GM19463 (cell line): ENCODE measurements around the gene NEURL3.
"Not testable (repeated sequence)": the region's sequence is repeated elsewhere in the genome, so short reads cannot be mapped to it uniquely, and the experiment has no call there.

Experiments used
- ATAC-seq: cut with Tn5 transposase; IDR thresholded peaks from one replicate; pipeline ENCODE4 v1.9.1; 2021; ENCODE audit warnings: mild to moderate bottlenecking, moderate library complexity; ENCODE audit not compliant: unreplicated experiment

Gene NEURL3

GRCh38 chr2:96508521-96509113, 3.5 kb upstream of the NEURL3 start:
- ATAC-seq = no peak

DNA sequence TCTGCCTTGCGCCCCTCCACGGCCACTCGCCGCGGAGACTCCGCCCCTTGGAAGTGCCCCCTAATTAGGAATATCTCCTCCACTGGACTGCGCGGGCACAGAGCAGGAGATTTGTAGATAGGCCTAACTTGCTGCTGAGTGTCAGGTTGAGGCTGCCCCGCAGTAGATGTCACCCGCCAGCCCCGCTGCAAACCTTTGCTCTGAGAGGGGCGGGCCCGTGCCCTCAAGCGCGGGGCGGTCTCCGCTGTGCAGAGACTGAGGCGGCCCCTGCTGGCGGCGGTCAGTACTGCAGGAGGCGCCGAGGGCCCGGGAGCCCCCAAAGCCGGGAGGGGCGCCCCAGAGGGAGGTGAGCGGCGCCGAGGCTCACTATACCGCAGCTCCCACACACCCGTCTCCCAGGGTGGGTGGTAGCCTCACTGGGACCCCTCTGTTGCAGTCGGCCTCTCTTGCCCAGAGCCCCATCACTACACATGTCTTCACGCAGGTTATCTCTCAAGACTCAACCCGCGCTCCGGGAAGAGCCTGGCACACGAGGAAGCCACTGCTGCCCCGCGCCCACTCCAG, 2.9 kb upstream of the NEURL3 start:
- ATAC-seq = peak; percentile 53

DNA sequence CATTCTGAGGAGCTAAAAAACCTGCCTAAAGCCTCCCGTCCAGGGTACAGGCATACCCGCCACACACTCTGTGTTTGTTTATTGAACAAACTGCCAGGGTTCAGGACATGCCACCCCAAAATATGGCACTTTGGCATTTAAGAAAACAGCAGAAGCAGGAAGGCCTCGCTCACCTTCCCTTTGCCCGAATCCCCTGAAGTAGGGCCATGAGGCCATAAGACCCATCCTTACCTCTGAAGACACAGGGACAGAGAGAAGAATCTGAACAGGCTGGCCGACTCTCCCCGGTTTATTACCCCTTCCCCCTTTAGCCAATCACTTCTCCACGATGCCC, 1.7 kb upstream of the NEURL3 start:
- ATAC-seq = no peak

GRCh38 chr2:96506016-96506906, 1.1 kb upstream of the NEURL3 start:
- no peak for ATAC-seq

GRCh38 chr2:96503637-96504243, 1.4 kb downstream of the NEURL3 start:
- no peak for ATAC-seq

- ATAC-seq = peak; percentile 31
Measured at GRCh38 chr2:96502891-96503636, 2.1 kb downstream of the NEURL3 start.

GRCh38 chr2:96501886-96502810, 3.0 kb downstream of the NEURL3 start:
- peak; percentile 19 for ATAC-seq

DNA sequence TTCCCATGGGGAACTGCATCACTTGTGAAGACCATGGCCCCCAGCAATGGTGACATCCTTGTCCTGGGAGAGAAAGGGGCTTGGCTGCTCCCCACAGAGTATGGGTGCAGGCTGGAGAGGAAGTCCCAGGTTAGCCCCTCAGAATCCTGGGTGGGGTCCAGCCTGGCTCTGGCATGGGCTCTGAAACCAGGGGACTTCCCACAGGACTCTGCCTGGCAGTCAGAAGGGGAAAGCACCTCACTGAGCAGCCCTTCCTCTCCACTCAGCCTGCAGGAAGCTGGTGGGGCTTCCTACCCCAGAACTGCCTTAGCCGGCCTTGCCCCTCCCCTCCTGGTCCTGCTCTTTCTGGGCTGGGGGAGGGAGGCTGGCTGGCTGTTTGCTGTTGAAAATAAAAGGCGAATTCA, 3.7 kb downstream of the NEURL3 start:
- ATAC-seq = peak; percentile 70

DNA sequence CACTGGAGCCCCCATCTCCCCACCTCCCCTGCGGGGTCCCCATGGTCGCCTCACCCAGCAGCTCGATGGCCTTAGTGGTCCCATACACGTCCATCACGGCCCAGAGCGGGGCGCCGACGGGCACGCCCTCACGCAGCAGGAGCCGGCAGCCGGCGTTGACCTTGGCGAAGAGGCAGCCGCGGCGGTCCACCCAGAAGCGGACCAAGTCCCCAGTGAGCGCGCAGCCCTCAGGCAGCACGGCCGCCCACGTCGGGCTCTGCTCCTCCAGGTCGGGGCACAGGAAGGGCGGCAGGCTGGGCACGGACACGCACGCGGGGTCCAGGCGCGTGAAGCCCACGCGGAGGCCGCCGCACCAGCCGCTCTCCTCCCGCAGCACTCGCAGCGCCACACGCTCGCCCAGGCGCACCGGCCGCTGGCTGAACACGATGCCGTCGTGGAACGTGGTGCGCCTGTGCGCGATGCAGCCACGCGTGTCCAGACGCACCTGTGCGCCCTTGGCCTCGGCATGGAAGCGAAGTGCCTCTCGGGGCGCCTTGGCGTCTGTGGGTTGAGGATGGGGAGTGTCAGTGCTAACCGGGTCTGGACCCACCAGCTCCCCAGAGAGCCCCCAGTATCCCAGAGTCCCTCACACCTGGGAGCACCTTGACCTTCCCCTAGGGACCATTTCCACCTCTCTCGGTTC, 4.6 kb downstream of the NEURL3 start:
- no peak for ATAC-seq

DNA sequence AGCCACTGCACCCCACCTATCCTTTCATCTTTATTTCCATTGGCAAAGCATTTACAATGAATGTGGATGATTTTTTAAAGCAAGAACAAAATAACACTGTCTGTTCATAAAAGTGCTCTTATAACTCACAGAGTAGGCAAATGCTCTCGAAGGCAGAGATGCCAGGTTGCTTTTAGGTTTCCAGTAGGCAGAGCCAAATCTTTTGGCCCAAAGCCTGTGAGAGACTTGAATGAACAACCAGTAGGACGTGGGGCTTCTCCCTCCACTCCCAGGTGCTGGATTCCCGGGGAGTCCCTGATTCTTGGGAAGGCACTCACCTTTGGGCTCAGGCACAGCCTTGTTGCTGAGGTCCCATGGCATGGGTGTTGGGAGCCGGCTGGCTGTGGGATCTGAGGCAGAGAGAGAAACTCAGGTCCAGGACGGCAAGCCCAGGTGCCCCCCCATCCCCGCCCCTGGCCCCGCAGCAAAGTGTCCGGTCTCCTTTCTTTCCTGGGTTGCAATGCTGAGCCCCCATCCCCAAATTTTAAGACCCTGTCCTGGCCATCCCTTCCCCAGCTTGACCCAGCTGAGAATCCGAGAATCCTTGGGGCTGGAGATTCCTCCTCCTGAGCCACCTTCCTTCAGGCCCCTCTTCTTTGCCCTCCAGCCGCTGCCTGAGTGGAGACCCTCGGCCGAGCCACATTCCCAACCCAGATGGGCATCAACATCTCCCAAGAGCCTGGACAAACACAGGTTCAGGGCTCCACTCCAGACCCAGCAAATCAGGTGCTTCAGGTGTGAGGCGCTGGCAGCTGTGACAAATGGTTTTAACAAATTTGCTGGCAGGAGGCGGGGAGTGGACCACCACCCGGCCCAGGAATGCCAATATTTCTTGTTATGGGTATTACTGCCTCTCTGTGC, 5.8 kb downstream of the NEURL3 start:
- no peak for ATAC-seq

GRCh38 chr2:96498611-96499010, 6.5 kb downstream of the NEURL3 start:
- ATAC-seq = not testable (repeated sequence)

DNA sequence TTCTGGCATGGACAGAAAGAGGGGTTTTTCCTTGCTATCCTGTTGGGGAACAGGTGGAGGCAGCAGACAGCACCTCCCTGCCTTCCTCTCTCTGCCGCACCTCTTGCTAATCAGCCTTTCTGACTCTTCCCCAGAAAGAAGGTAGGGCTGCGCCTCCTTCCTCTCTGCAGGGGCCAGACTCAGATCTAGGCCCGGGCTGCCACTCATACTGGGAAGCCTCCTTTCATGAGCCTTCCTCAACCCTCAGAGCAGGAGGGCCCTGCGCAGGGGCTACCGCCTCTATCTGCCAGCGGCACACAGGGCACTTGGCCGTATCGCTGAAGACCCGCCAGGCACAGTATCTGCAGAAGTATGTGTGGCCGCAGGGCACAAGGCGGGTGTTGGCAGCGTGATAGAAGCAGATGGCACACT, 7.1 kb downstream of the NEURL3 start:
- ATAC-seq = no peak

- no peak for ATAC-seq
Measured at GRCh38 chr2:96495982-96496629, 9.1 kb downstream of the NEURL3 start.

- no peak for ATAC-seq
Measured at GRCh38 chr2:96494188-96494587, 11.0 kb downstream of the NEURL3 start.

GRCh38 chr2:96493072-96493471, 12.1 kb downstream of the NEURL3 start:
- ATAC-seq = no peak

- ATAC-seq = no peak
Measured at GRCh38 chr2:96491860-96492497, 13.2 kb downstream of the NEURL3 start.

GRCh38 chr2:96489663-96490062, 15.5 kb downstream of the NEURL3 start:
- ATAC-seq = no peak
